ENCODE measurements around the gene AWAT1.

GRCh38 chrX:70240751-70241150 is 6.3 kb downstream of the AWAT1 start:
- TF ChIP-seq CTCF (conservative IDR thresholded peaks at IDR 0.05 in 1 of 2, IDR thresholded peaks at IDR 0.05 in 1 of 2; ENCODE audit: low read depth in 1 of 2, low read length in 2 of 2) (no peak), EZH2 (IDR thresholded peaks at IDR 0.05; ENCODE audit: low read length, missing control alignments) (no peak)
